Breast epithelium (tissue), 4 donors: Measurements from ENCODE around the gene TFG. TPM values are rescaled to one million over a fixed set of nuclear protein-coding genes. Genes with fewer than 3 reads are reported as not detected.

Source experiments
- DNase-seq, 2 donors: peaks; one replicate each; pipeline ENCODE4 v3.0.0-alpha.2; 2019; ENCODE audit warnings: low spot score in 2 of 2
- H3K27ac ChIP-seq, 2 donors: fragments of 200-600 bp; sonication (generic) in 1 of 2; one replicate each; pipeline ENCODE4 v1.5.1; 2016 to 2019; ENCODE audit warnings: mild to moderate bottlenecking in 1 of 2
- H3K27me3 ChIP-seq, 2 donors: fragments of 200-600 bp; sonication (generic) in 1 of 2; one replicate each; pipeline versions ENCODE4 v1.5.1 to v1.6.0; 2017 to 2019; ENCODE audit warnings: control low read depth in 1 of 2, mild to moderate bottlenecking in 1 of 2
- H3K36me3 ChIP-seq: fragments of 200-600 bp; one replicate; pipeline ENCODE4 v1.5.1; 2019
- H3K4me1 ChIP-seq, 2 donors: fragments of 200-600 bp; sonication (generic); one replicate each; pipeline ENCODE4 v1.5.1; 2016 to 2019; ENCODE audit warnings: control low read depth in 1 of 2
- H3K4me3 ChIP-seq, 3 donors: fragments of 200-600 bp; sonication (generic); 1 replicate in 2 of 3; 2 replicates in 1 of 3; pipeline ENCODE4 v1.5.1; 2016 to 2019; ENCODE audit warnings: mild to moderate bottlenecking in 3 of 3, moderate library complexity in 2 of 3
- H3K9me3 ChIP-seq, 2 donors: fragments of 200-600 bp; sonication (generic) in 1 of 2; one replicate each; pipeline ENCODE4 v1.5.1; 2016 to 2019; ENCODE audit warnings: control low read depth in 1 of 2
- POLR2A ChIP-seq: fragments of 450-650 bp; IDR thresholded peaks from one replicate; pipeline ENCODE4 v1.6.1; 2016; ENCODE audit warnings: antibody characterized with exemption, mild to moderate bottlenecking, moderate library complexity
- POLR2AphosphoS5 ChIP-seq, 3 donors: sonication (generic); formaldehyde crosslinking; IDR thresholded peaks; one replicate each; pipeline ENCODE4 v1.6.1; 2017; ENCODE audit warnings: antibody characterized with exemption in 3 of 3
- intact Hi-C: fragments of 100-400 bp; cut with DNase I; formaldehyde crosslinking; loops from one replicate; pipeline ENCODE4 v1.15.1; 2023; ENCODE audit warnings: low total_unique reads
- total RNA-seq, 3 donors: library from RNA; depleted of rRNA; stranded (reverse); fragments of >200 nt; gene quantifications; one replicate each; pipeline ENCODE4 v1.1.0, GENCODE V29; 2016
- TF ChIP-seq, protein P1 (sequence below), 3 donors: fragments of 450-650 bp; IDR thresholded peaks; one replicate each; pipeline ENCODE4 v1.5.1; 2016 to 2017; ENCODE audit warnings: antibody characterized with exemption in 3 of 3, mild to moderate bottlenecking in 3 of 3, moderate library complexity in 3 of 3

TFG gene
- total RNA-seq, 3 donors from 2014 or later, result 72.4 to 77.0 (median 72.8) TPM

DNA sequence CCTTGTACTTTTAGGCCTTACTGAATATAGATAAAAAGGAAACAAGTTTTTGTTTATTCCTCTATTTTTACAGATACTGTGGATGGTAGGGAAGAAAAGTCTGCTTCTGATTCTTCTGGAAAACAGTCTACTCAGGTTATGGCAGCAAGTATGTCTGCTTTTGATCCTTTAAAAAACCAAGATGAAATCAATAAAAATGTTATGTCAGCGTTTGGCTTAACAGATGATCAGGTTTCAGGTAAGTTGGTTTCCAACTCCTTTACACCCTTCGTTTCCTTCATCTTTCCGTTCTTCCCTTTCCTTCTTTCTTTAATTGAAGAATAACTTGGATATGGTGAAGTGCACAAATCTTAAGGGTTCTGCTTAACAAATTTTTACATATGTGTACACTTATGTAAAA is 23.1 kb downstream of the TFG start:
- intact Hi-C loops, result no loop called here

GRCh38 chr3:100737334-100737733 is 28.0 kb downstream of the TFG start:
- Histone ChIP-seq H3K36me3 (peaks cover 4% of the 10 kb centered on the region), H3K4me3 (no peak overlapping the region), H3K9me3 (no peaks in the 10 kb centered on the region), H3K27me3 (no peaks in the 10 kb centered on the region), H3K4me1 (no peaks in the 10 kb centered on the region), H3K27ac (no peak overlapping the region)
- TF ChIP-seq POLR2AphosphoS5 (IDR thresholded peaks at IDR 0.05) (no peak), POLR2A (no peak)
- TF ChIP-seq, protein P1, sequence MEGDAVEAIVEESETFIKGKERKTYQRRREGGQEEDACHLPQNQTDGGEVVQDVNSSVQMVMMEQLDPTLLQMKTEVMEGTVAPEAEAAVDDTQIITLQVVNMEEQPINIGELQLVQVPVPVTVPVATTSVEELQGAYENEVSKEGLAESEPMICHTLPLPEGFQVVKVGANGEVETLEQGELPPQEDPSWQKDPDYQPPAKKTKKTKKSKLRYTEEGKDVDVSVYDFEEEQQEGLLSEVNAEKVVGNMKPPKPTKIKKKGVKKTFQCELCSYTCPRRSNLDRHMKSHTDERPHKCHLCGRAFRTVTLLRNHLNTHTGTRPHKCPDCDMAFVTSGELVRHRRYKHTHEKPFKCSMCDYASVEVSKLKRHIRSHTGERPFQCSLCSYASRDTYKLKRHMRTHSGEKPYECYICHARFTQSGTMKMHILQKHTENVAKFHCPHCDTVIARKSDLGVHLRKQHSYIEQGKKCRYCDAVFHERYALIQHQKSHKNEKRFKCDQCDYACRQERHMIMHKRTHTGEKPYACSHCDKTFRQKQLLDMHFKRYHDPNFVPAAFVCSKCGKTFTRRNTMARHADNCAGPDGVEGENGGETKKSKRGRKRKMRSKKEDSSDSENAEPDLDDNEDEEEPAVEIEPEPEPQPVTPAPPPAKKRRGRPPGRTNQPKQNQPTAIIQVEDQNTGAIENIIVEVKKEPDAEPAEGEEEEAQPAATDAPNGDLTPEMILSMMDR (IDR thresholded peaks at IDR 0.05), result no peak
- intact Hi-C loops, result no loop called here
- DNase-seq, result no peak

More for the DNA sequence above, 23.1 kb downstream of the TFG start:
- Histone ChIP-seq H3K27ac (no peak overlapping the region), H3K4me1 (no peaks in the 10 kb centered on the region), H3K9me3 (no peaks in the 10 kb centered on the region), H3K4me3 (no peak overlapping the region), H3K27me3 (no peaks in the 10 kb centered on the region), H3K36me3 (no peaks in the 10 kb centered on the region)
- TF ChIP-seq POLR2AphosphoS5 (IDR thresholded peaks at IDR 0.05), result no peak
- DNase-seq, result no peak

GRCh38 chr3:100740207-100740606 is 30.9 kb downstream of the TFG start:
- H3K27me3 ChIP-seq, result no peaks in the 10 kb centered on the region
- H3K9me3 ChIP-seq, result no peaks in the 10 kb centered on the region
- H3K36me3 ChIP-seq, result peaks cover 4% of the 10 kb centered on the region
- H3K4me3 ChIP-seq, result no peak overlapping the region
- intact Hi-C loops, result no loop called here
- TF ChIP-seq POLR2A (no peak), POLR2AphosphoS5 (IDR thresholded peaks at IDR 0.05) (no peak)
- TF ChIP-seq, protein P1 (IDR thresholded peaks at IDR 0.05), result no peak
- no peak for DNase-seq
- no peak overlapping the region for H3K27ac ChIP-seq
- no peaks in the 10 kb centered on the region for H3K4me1 ChIP-seq

DNA sequence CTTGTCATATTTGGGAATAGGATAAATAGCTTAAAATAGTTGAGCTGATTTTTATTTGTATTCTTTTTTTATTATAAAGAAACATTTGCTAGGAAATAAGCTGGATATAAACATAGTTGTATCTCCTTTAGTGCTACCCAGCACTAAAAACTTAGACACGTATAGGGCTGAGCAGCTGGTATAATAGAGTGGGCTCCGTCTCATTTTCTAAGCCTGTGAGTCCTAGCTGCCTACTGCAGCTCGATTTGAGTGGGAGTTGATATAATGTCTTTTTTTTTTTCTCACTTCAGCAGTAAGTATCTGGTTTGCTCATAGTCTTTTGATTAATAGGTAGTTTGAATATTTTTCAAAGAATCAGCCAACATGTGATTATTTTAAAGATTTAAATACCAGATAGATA is 34.2 kb downstream of the TFG start:
- intact Hi-C loops, result no loop called here
- Histone ChIP-seq H3K4me1 (no peaks in the 10 kb centered on the region), H3K9me3 (no peaks in the 10 kb centered on the region), H3K27me3 (no peaks in the 10 kb centered on the region), H3K4me3 (no peak overlapping the region), H3K27ac (no peak overlapping the region), H3K36me3 (peaks cover 4% of the 10 kb centered on the region)
- no peak for DNase-seq
- TF ChIP-seq, protein P1 (IDR thresholded peaks at IDR 0.05), result no peak
- TF ChIP-seq POLR2AphosphoS5 (IDR thresholded peaks at IDR 0.05), result no peak
- no peak for TF ChIP-seq POLR2A

- Histone ChIP-seq H3K36me3 (peaks cover 4% of the 10 kb centered on the region), H3K9me3 (no peaks in the 10 kb centered on the region), H3K4me1 (no peaks in the 10 kb centered on the region), H3K27me3 (no peaks in the 10 kb centered on the region), H3K27ac (no peak overlapping the region), H3K4me3 (no peak overlapping the region)
- DNase-seq, result no peak
- TF ChIP-seq POLR2AphosphoS5 (IDR thresholded peaks at IDR 0.05) (no peak), POLR2A (no peak)
- TF ChIP-seq, protein P1 (IDR thresholded peaks at IDR 0.05), result no peak
- intact Hi-C loops, result no loop called here
Measured at GRCh38 chr3:100744671-100745070, 35.4 kb downstream of the TFG start.

- no peaks in the 10 kb centered on the region for H3K9me3 ChIP-seq
- H3K36me3 ChIP-seq, result peaks cover 4% of the 10 kb centered on the region
- H3K27me3 ChIP-seq, result no peaks in the 10 kb centered on the region
- intact Hi-C loops, result no loop called here
- H3K4me3 ChIP-seq, result no peak overlapping the region
- TF ChIP-seq, protein P1 (IDR thresholded peaks at IDR 0.05), result no peak
- TF ChIP-seq POLR2AphosphoS5 (IDR thresholded peaks at IDR 0.05), result no peak
- no peak for TF ChIP-seq POLR2A
- no peak overlapping the region for H3K27ac ChIP-seq
- H3K4me1 ChIP-seq, result no peaks in the 10 kb centered on the region
- DNase-seq, result no peak
Measured at GRCh38 chr3:100745617-100746016, 36.3 kb downstream of the TFG start.
